ENCODE measurements around the gene GGA3.

GRCh38 chr17:75250009-75250471 lies 11.4 kb downstream of the GGA3 start:
- TF ChIP-seq TCF12 (IDR thresholded peaks at IDR 0.05; ENCODE audit: low read depth) = no peak
- TF ChIP-seq YY1 (IDR thresholded peaks at IDR 0.05; ENCODE audit: low read depth) = no peak
- no peak for TF ChIP-seq CEBPB (IDR thresholded peaks at IDR 0.05)
- TF ChIP-seq ZBTB7A (IDR thresholded peaks at IDR 0.05; ENCODE audit: low read depth) = no peak
- TF ChIP-seq RAD21 (IDR thresholded peaks at IDR 0.05; ENCODE audit: low read depth) = no peak
- no peak for TF ChIP-seq EP300 (IDR thresholded peaks at IDR 0.05; ENCODE audit: borderline replicate concordance)
- no peak for TF ChIP-seq EGR1 (IDR thresholded peaks at IDR 0.05)
- TF ChIP-seq FOXM1 (IDR thresholded peaks at IDR 0.05; ENCODE audit: borderline replicate concordance, low read depth) = no peak
- TF ChIP-seq TAF1 (IDR thresholded peaks at IDR 0.05; ENCODE audit: low read depth) = no peak
- TF ChIP-seq TEAD4 (IDR thresholded peaks at IDR 0.05) = no peak
- no peak for TF ChIP-seq NFIC (IDR thresholded peaks at IDR 0.05)
- TF ChIP-seq USF1 (IDR thresholded peaks at IDR 0.05) = no peak
- TF ChIP-seq REST (IDR thresholded peaks at IDR 0.05; ENCODE audit: low read depth) = no peak
